GM12878 (cell line): ENCODE results near the gene LINGO1.

ENCODE experiments used
- EZH2 ChIP-seq: IDR thresholded peaks from 2 replicates; pipeline ENCODE4 v1.6.1; 2012; ENCODE audit warnings: low read depth, mild to moderate bottlenecking, control low read depth, inconsistent platforms, low read length, borderline replicate concordance; ENCODE audit not compliant: control insufficient read depth
- TF ChIP-seq, protein P1 (sequence below), 3 experiments: IDR thresholded peaks in 2 of 3; conservative IDR thresholded peaks in 1 of 3; 2 replicates each; pipeline ENCODE4 v1.5.1; 2011; ENCODE audit warnings: low read depth in 3 of 3, low read length in 3 of 3, mild to moderate bottlenecking in 3 of 3, control low read depth in 2 of 3, moderate library complexity in 2 of 3, inconsistent platforms in 1 of 3, mixed read lengths in 1 of 3; ENCODE audit not compliant: control insufficient read depth in 2 of 3, insufficient read depth in 1 of 3; ENCODE audit errors: extremely low read depth in 1 of 3

DNA sequence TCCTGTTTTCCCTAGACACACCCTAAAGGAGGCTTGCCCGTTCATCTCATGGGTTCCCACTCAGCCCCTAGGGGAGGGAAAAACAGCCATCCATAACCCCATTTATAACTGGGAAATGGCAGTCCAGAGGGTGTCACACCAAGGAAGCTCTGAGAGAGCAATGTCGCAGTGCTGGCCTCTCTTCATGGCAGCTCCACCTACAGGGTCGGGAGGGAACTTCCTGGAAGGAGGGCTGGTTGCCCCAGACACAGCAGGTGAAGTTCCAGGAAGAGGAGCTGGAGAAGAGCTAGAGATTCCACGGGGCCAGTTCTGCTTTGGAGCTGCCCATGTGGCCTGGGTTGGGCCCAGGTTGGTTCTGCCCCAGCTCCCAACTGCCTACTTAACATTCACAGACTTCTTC is 22.3 kb upstream of the LINGO1 start:
- no peak for TF ChIP-seq EZH2
- TF ChIP-seq, protein P1, sequence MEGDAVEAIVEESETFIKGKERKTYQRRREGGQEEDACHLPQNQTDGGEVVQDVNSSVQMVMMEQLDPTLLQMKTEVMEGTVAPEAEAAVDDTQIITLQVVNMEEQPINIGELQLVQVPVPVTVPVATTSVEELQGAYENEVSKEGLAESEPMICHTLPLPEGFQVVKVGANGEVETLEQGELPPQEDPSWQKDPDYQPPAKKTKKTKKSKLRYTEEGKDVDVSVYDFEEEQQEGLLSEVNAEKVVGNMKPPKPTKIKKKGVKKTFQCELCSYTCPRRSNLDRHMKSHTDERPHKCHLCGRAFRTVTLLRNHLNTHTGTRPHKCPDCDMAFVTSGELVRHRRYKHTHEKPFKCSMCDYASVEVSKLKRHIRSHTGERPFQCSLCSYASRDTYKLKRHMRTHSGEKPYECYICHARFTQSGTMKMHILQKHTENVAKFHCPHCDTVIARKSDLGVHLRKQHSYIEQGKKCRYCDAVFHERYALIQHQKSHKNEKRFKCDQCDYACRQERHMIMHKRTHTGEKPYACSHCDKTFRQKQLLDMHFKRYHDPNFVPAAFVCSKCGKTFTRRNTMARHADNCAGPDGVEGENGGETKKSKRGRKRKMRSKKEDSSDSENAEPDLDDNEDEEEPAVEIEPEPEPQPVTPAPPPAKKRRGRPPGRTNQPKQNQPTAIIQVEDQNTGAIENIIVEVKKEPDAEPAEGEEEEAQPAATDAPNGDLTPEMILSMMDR (IDR thresholded peaks at IDR 0.05 in 2 of 3, conservative IDR thresholded peaks at IDR 0.05 in 1 of 3; ENCODE audit: control insufficient read depth in 2 of 3, extremely low read depth in 1 of 3, insufficient read depth in 1 of 3, low read depth in 3 of 3, low read length in 3 of 3), result peak in 2 of 3 experiments; percentile 20 to 28; a peak in 2 of 6 replicates
